HG03342 (cell line): Measurements from ENCODE around the gene LLGL1.
"Not testable (repeated sequence)": the region's sequence is repeated elsewhere in the genome, so short reads cannot be mapped to it uniquely, and the experiment has no call there.

Experiments used
- ATAC-seq: cut with Tn5 transposase; IDR thresholded peaks from one replicate; pipeline ENCODE4 v1.9.1; 2021; ENCODE audit warnings: mild to moderate bottlenecking, moderate library complexity; ENCODE audit not compliant: unreplicated experiment

The LLGL1 gene

DNA sequence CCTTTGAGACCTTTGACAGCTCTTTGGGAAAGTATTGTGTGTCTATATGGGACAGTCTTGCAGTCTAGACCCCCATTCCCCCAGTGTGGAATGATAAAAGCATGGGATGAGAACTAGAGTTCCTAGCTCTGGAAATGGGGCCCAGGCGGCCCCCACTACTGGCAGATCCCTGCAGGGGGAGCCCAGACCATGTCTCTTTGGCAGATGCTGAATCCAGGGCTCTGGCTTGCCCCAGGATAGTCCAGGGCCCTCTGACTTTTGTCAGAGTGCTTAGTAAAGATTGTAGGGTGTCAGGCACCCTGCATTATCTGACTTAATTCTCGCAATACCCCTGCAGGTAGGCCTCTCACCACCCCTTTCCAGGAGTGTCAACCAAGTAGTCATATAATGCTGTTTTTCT is 33.5 kb upstream of the LLGL1 start:
- ATAC-seq: no peak

GRCh38 chr17:18194394-18194793 is 31.0 kb upstream of the LLGL1 start:
- no peak for ATAC-seq

DNA sequence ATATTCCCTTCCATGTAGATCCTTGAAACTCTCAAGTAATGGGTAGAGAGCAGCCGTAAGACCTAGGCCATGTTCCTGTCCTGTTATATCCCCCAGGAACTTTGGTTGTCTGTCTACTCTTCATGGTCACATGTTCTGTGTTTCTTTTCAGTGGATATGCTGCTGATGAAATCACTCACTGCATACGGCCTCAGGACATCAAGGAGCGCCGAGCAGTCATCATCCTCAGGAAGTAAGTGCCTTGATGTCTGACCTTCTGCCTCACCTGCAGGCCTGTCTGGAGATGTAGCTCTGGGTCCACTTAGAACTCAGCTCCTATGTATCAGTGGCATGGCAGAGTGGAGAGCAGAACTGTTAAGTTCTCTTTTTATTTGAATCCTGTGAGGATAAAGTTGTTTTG is 30.6 kb upstream of the LLGL1 start:
- ATAC-seq: no peak

DNA sequence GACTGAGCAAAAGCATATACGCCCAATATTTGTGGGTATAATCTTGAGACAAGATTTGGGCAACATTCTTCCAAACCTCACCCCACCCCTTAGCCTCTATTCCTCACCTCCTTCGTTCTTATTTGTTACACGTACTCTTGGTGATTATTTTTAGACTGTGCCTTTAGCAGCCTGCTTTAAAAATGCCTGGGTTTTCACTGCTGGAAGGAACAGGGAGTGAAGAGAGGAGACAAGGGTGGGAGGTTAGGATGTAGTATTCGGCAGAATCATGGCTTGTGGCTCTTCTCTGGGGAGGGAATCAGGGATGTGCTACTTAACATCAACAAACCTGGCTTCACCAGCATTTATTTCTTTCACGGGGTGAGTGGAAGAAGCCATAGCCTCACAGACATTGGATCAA is 30.2 kb upstream of the LLGL1 start:
- ATAC-seq: no peak

DNA sequence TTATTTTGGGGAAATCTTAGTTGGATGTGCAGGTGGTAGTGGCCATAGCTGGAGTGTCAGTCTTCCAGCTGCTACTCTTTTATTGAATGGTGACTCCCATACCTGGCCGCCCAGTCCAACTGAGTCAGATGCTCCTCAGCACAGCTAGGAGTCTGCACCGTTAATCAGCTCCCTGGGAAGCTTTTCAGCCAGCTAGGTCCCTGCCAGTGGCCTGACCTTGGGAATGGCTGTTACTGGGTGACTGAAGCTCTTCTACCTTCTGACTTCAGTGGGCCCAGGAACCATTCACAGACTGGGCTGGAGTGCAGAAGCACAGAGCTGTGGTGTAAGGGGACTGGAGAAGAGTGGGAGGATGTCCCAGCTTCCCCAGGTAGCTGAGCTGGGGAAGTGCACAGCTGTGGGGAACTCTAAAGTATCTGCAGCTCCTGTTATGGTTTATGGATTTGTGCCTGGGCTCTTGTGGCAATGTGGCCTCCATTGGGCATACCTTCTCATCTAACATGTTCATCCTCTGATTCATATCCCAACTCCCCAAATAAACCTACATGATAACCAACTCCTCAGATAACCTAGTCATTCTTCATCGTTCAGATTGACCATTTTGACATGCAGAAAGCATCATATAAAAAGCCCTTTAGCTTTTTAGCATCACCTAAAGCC is 27.8 kb upstream of the LLGL1 start:
- ATAC-seq: no peak

- ATAC-seq: no peak
Measured at GRCh38 chr17:18198530-18198929, 26.9 kb upstream of the LLGL1 start.

- ATAC-seq: no peak
Measured at GRCh38 chr17:18201108-18201507, 24.3 kb upstream of the LLGL1 start.

- ATAC-seq: no peak
Measured at GRCh38 chr17:18203308-18203707, 22.1 kb upstream of the LLGL1 start.

- ATAC-seq: no peak
Measured at GRCh38 chr17:18205861-18206260, 19.6 kb upstream of the LLGL1 start.

DNA sequence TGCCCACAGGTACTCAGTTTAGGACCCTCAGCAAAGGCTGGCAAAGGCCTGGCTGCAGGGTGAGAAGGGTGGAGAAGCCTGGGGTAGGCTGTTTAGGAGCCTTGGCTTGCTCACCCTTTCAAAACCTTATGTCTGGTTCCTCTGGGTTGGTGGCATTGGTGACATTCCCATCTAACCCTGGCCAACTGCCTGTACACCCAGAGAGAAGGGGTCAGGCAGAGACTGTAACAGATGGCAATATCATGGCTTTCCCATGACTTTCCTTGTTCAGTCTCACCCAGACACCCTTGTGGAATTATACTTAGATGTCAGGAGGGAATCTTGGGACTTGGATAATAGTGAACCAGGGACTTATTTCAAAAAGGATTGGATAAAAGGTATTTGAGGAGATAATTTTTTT is 18.5 kb upstream of the LLGL1 start:
- ATAC-seq: no peak

DNA sequence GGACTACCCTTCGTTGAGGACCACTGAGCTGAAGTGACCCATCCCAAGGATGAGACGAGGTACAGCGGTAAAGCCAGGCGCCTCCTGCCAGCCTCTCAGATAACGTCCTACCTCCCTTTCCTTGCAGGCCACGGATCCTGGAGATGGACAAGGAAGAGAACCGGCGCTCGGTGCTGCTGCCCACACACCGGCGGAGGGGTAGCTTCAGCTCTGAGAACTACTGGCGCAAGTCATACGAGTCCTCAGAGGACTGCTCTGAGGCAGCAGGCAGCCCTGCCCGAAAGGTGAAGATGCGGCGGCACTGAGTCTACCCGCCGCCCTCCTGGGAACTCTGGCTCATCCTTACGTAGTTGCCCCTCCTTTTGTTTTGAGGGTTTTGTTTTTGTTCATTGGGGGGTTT is 17.3 kb upstream of the LLGL1 start:
- no peak for ATAC-seq

- no peak for ATAC-seq
Measured at GRCh38 chr17:18213666-18214270, 11.7 kb upstream of the LLGL1 start.

DNA sequence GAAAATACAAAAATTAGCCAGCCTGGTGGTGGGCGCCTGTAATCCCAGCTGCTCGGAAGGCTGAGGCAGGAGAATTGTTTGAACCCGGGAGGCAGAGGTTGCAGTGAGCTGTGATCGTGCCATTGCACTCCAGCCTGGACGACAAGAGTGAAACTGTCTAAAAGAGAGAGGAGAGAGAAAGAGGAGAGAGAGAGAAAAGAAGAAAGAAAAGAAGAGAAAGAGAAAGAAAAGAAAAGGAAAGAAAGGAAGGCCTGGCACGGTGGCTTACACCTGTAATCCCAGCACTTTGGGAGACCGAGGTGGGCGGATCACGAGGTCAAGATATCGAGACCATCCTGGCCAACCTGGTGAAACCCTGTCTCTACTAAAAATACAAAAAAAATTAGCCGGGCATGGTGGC is 8.5 kb upstream of the LLGL1 start:
- not testable (repeated sequence) for ATAC-seq

DNA sequence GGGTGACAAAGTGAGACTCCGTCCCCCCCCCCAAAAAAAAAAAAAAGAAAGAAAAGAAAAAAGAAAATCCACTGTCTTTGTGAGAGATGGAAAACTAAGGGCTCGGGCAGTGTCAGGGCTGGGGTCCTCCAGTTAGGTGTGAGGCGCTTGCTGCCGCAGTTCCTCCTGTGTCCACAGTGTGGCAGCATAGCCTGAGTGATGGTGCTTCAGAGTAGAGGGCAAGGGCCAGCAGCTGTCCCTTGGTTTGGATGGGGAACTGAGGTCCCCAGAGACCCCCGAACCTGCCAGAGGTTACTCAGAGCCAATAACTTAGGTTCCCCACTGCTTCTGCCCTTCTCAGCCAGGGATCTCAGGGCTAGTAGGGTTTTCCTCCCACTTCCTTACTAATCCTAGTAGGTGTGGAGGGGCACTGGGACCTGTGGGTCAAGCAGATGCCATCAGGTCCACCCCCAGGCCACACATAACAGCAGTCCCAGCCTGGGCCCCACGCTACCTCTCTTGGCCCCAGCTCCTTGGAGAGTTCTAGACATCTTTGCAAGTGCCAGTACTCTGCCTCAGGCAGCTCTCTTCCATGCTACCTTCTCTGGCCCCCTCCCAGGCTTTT is 7.9 kb upstream of the LLGL1 start:
- no peak for ATAC-seq

- no peak for ATAC-seq
Measured at GRCh38 chr17:18218756-18219415, 6.5 kb upstream of the LLGL1 start.

DNA sequence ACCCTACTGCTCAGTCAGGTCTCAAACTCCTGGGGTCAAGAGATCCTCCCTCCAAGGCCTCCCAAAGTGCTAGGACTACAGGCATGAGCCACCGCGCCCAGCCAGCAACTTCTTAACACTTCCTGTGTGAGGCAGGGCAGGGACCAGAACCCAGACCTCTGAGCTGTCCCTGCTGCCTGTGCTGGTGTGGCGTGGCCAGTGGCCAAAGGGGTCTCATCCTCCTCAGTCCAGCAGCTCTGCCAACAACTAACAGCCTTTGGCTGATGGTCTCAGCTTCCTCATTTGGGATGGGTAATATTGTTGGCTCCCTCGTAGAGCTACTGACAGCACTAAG is 1.4 kb upstream of the LLGL1 start:
- ATAC-seq: no peak

- no peak for ATAC-seq
Measured at GRCh38 chr17:18224387-18225120, 881 bp upstream of the LLGL1 start.

DNA sequence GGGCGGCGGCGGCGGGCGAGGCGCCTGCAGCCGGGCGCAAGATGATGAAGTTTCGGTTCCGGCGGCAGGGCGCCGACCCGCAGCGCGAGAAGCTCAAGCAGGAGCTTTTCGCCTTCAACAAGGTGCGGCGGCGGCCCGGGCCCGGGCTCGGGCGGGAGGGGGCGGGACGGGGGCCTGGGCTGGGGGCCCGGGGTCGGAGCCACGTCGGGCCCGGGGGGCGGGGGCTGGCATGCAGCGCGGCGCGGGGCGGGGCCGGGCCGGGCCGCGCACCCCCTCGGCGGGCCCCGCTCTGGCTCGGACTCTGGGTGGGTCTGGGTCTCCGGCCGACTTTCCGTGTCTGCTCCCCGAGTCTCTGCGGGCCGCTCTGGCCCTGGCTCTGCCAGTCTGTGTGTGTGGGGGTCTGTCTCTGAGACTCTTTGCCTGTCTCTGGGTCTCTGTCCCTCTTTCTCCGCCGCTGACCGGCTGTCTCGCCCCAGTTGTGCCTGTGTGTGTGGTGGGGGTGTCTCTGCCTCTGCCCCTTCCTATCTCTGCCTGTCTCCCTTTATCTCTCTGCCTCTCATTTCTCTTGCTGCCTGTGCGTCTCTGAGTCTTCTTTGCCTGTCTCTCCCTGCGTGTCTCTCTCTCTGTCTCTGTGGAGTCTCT is 328 bp downstream of the LLGL1 start:
- ATAC-seq: peak; percentile 12

DNA sequence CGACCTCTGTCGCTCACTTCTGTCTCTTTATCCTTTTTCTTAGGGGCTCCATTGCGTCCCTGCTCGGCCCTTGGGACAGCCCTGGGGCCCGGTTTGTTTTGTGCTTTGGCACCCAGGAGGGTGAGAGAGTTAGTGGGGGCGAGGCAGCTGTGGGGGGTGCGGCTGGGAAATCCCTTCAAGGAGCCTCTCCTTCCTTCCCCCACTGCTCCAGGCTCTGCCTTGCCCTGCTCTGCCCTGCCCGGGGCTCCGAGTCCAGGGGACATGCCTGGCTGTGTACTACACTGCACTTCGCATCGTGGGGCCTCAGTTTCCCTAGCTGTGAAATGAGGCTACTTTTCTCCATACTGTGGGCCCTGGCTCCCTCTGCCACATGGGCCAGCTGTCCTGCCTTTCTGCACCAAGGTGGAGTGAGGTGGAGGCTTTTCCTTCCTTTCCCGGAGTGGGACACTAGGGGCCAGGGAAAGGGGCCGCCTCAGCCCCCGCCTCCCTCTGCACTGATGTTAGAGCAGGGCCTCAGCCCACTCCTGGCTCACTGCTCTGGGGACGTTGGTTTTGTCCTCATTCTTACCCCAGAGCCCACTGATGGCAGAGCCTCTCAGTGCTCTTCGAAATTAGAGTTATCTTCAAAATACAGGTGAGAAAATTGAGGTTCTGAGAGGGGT is 980 bp downstream of the LLGL1 start:
- no peak for ATAC-seq

GRCh38 chr17:18227635-18228034 is 2.2 kb downstream of the LLGL1 start:
- ATAC-seq: no peak
